Heart right ventricle (tissue), 16 donors: ENCODE results near the gene PEX6. TPM values are rescaled to one million over a fixed set of nuclear protein-coding genes. Genes with fewer than 3 reads are reported as not detected.

ENCODE experiments used
- ATAC-seq, 8 donors: fragments of 200-7000 bp; cut with Tn5 transposase; one replicate each; pipeline ENCODE4 v1.9.1; 2020; ENCODE audit warnings: mild to moderate bottlenecking in 8 of 8, moderate library complexity in 8 of 8, moderate number of reproducible peaks in 1 of 8
- DNase-seq, 2 donors: peaks; one replicate each; pipeline ENCODE4 v3.0.0-alpha.2; 2020
- H3K27ac ChIP-seq, 10 donors: fragments of 200-600 bp; sonication (generic) in 2 of 10; one replicate each; pipeline versions ENCODE4 v1.5.0 to v1.8.0; 2020 to 2022; ENCODE audit warnings: mild to moderate bottlenecking in 3 of 10
- H3K27me3 ChIP-seq, 7 donors: fragments of 200-600 bp; one replicate each; pipeline ENCODE4 v1.8.0; 2021 to 2022; ENCODE audit warnings: mild to moderate bottlenecking in 2 of 7
- H3K36me3 ChIP-seq, 9 donors: fragments of 200-600 bp; sonication (generic) in 1 of 9; one replicate each; pipeline versions ENCODE4 v1.5.0 to v1.8.0; 2020 to 2022; ENCODE audit warnings: mild to moderate bottlenecking in 2 of 9
- H3K4me1 ChIP-seq, 9 donors: fragments of 200-600 bp; sonication (generic) in 1 of 9; one replicate each; pipeline versions ENCODE4 v1.5.0 to v1.8.0; 2020 to 2022; ENCODE audit warnings: mild to moderate bottlenecking in 4 of 9
- H3K4me3 ChIP-seq, 10 donors: fragments of 200-600 bp; sonication (generic) in 2 of 10; one replicate each; pipeline versions ENCODE4 v1.5.0 to v1.8.0; 2020 to 2022; ENCODE audit warnings: mild to moderate bottlenecking in 7 of 10, moderate library complexity in 2 of 10
- H3K9me3 ChIP-seq, 11 donors: fragments of 200-600 bp in 10 of 11; sonication (generic) in 2 of 11; one replicate each; pipeline versions ENCODE4 v1.5.0 to v1.8.0; 2013 to 2022; ENCODE audit warnings: mild to moderate bottlenecking in 2 of 11, control low read depth in 1 of 11, moderate library complexity in 1 of 11
- WGBS, 2 donors: extraction: QIAGEN DNeasy Blood & Tissue Kit; methylation state at CpG; one replicate each; pipeline ENCODE4 v1.1.7; 2013; ENCODE audit warnings: inconsistent platforms in 1 of 2; 5-methylcytosine and 5-hydroxymethylcytosine counted together
- intact Hi-C, 10 donors: fragments of 100-400 bp; cut with DNase I; formaldehyde crosslinking; loops; one replicate each; pipeline versions ENCODE4 v1.11.1 to v1.14.2; 2022
- long read RNA-seq, 3 donors: library from polyadenylated mRNA; unstranded; transcript quantifications; one replicate each; pipeline ENCODE4 v2.0.0, GENCODE V29; 2020 to 2021
- polyA plus RNA-seq, 2 donors: library from polyadenylated mRNA; stranded (reverse); fragments of 200-250 nt; gene quantifications; one replicate each; pipeline ENCODE4 v1.2.3, GENCODE V29; 2013
- total RNA-seq, 10 donors: library from RNA; stranded (reverse); fragmentation: NEBNext Ultra II Directional in 3 of 10; extraction: Animal tissue kit (Norgen Biotek cat#: 25700) in 3 of 10; gene quantifications; one replicate each; pipeline versions ENCODE4 v1.2.1 to v1.2.4, GENCODE V29; 2021 to 2023
- TF ChIP-seq, protein P1 (sequence below), 9 donors: fragments of 200-600 bp; sonication (generic) in 2 of 9; IDR thresholded peaks; one replicate each; pipeline versions ENCODE4 v1.5.0 to v1.8.0; 2021 to 2022; ENCODE audit warnings: antibody characterized with exemption in 9 of 9, mild to moderate bottlenecking in 5 of 9, moderate library complexity in 1 of 9
- donor health status: Arrhythmogenic right ventricular cardiomyopathy.
- donor health status: ischemic (EF 13 %, LVEDD 7.1; RV severe dilation, severe dysfunction).
- donor health status: healthy with polysubstance abuse.
- donor health status: DM: no; HTN: yes; CAD: no.
- donor health status: DM: no; HTN: no; CAD: no.
- donor health status: ischemic (EF 25% LVEDD 6.9; RV normal size, moderate dysfunction).
- donor health status: ischemic (EF 25% LVEDD 5.7; RV mildly dilated, moderate dysfunction).
- donor health status: healthy.
- donor health status: DM: yes; HTN: yes; CAD: no.
- donor health status: Ischemic cardiomyopathy.
- donor health status: ischemic (EF 35%, LVEDD 5.7; RV mildly dilated, moderate dysfunction).
- donor health status: nonischemic (EF 11% LVEDD 7.7; RV severe dilation, severe dysfunction).
- donor health status: DM: yes; HTN: yes; CAD: no.
- donor health status: PGD.
- donor health status: ischemic (EF 29% LVEDD 5.4; RV normal size, mild dysfunction).
- donor health status: nonischemic (EF 23%, LVEDD 6.1; RV moderate dilation, normal function).

PEX6 gene, protein sequence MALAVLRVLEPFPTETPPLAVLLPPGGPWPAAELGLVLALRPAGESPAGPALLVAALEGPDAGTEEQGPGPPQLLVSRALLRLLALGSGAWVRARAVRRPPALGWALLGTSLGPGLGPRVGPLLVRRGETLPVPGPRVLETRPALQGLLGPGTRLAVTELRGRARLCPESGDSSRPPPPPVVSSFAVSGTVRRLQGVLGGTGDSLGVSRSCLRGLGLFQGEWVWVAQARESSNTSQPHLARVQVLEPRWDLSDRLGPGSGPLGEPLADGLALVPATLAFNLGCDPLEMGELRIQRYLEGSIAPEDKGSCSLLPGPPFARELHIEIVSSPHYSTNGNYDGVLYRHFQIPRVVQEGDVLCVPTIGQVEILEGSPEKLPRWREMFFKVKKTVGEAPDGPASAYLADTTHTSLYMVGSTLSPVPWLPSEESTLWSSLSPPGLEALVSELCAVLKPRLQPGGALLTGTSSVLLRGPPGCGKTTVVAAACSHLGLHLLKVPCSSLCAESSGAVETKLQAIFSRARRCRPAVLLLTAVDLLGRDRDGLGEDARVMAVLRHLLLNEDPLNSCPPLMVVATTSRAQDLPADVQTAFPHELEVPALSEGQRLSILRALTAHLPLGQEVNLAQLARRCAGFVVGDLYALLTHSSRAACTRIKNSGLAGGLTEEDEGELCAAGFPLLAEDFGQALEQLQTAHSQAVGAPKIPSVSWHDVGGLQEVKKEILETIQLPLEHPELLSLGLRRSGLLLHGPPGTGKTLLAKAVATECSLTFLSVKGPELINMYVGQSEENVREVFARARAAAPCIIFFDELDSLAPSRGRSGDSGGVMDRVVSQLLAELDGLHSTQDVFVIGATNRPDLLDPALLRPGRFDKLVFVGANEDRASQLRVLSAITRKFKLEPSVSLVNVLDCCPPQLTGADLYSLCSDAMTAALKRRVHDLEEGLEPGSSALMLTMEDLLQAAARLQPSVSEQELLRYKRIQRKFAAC
- total RNA-seq (10 to 100 TPM; 11.2 to 32.6 (median 17.2) TPM), polyA plus RNA-seq (10 to 100 TPM in 1 of 2 donors, 1 to 10 TPM in 1; 9.1 to 16.9 TPM)
- long read RNA-seq, donor 1, transcript PEX6-202 (17 exons, 3,478 nt), result major isoform, 117 of 161 reads
- long read RNA-seq, donor 1, partial matches to known transcripts, result 17 of 161 reads
- long read RNA-seq, donor 1, other reads (novel, unspliced or antisense), result 25 of 161 reads
- long read RNA-seq, donor 2, transcript PEX6-202 (17 exons, 3,478 nt), result major isoform, 45 of 66 reads
- long read RNA-seq, donor 2, partial matches to known transcripts, result 9 of 66 reads
- long read RNA-seq, donor 2, other reads (novel, unspliced or antisense), result 12 of 66 reads
- long read RNA-seq, donor 3, partial matches to known transcripts, result 23 of 32 reads
- long read RNA-seq, donor 3, other reads (novel, unspliced or antisense), result 6 of 32 reads

DNA sequence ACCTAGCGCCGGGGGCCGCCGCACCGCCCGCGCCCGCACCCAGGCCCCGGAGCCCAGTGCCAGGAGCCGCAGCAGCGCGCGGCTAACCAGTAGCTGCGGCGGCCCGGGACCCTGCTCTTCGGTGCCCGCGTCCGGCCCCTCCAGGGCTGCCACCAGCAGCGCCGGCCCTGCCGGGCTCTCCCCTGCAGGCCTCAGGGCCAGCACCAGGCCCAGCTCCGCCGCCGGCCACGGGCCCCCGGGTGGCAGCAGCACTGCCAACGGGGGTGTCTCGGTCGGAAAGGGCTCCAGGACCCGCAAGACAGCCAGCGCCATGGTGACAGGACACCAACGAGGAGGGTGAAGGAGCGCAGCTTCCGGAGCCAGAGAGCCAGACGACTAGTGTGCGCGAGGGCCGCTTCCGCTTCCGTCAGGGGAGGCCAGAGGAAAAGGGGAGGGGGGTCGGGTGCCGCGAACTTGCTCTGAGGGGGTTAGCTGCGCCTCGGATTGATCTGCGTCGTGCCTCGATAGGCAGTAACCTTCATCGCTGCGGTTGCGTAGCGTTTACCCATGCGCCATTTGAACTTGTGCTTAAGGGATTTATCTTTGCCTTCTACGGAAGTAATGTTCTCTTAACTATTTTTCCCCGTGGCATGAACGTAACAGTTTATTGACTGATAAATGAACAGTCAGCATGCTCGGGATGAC lies at the start of gene PEX6:
Gene PEX6, minus strand, starts transcription at position 343 of the 684 bp plus-strand sequence. Its CDS starts 31 bp downstream, at position 312.
- WGBS, 2 donors, result 0 to 1% methylated on average over 59 of the region's 59 CpGs
- Histone ChIP-seq H3K4me1 (peaks cover 7 to 54% (median 27%) of the 10 kb centered on the region in 9 donors), H3K9me3 (no peaks in the 10 kb centered on the region), H3K27ac (peak within 1 kb of the TSS; percentile 81 to 97 (median 92)), H3K4me3 (peak within 1 kb of the TSS; percentile 72 to 98 (median 90)), H3K27me3 (no peaks in the 10 kb centered on the region), H3K36me3 (peaks cover 0 to 11% (median 0%) of the 10 kb centered on the region in 9 donors)
- TF ChIP-seq, protein P1, sequence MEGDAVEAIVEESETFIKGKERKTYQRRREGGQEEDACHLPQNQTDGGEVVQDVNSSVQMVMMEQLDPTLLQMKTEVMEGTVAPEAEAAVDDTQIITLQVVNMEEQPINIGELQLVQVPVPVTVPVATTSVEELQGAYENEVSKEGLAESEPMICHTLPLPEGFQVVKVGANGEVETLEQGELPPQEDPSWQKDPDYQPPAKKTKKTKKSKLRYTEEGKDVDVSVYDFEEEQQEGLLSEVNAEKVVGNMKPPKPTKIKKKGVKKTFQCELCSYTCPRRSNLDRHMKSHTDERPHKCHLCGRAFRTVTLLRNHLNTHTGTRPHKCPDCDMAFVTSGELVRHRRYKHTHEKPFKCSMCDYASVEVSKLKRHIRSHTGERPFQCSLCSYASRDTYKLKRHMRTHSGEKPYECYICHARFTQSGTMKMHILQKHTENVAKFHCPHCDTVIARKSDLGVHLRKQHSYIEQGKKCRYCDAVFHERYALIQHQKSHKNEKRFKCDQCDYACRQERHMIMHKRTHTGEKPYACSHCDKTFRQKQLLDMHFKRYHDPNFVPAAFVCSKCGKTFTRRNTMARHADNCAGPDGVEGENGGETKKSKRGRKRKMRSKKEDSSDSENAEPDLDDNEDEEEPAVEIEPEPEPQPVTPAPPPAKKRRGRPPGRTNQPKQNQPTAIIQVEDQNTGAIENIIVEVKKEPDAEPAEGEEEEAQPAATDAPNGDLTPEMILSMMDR (IDR thresholded peaks at IDR 0.05), result no peak
- ATAC-seq (peak; percentile 93 to 97 (median 96)), DNase-seq (peak; percentile 92 to 93)
- intact Hi-C loops, result loop anchor here in 3 of 10 donors (2.0 to 10.0 kb wide), 4 partner anchors 38 to 80 kb away; partner anchors contain the start of genes KLC4 (in 1 of the 3) and MRPL2 (in 1 of the 3)

- ATAC-seq (no peak), DNase-seq (no peak)
- Histone ChIP-seq H3K27me3 (no peaks in the 10 kb centered on the region), H3K4me3 (no peak overlapping the region), H3K9me3 (no peaks in the 10 kb centered on the region), H3K4me1 (peaks cover 5 to 30% (median 19%) of the 10 kb centered on the region in 9 donors), H3K36me3 (peaks cover 0 to 86% (median 52%) of the 10 kb centered on the region in 9 donors), H3K27ac (no peak overlapping the region)
- WGBS, 2 donors, result 91 to 92% methylated on average over 5 of the region's 5 CpGs
- TF ChIP-seq, protein P1 (IDR thresholded peaks at IDR 0.05), result no peak
- intact Hi-C loops, result no loop called here
Measured at GRCh38 chr6:43026365-43026764, 47.4 kb upstream of the PEX6 start.

GRCh38 chr6:43024436-43024835 lies 45.5 kb upstream of the PEX6 start:
- intact Hi-C loops, result loop anchor here in 1 of 10 donors (5.0 kb wide), 1 partner anchor 33 kb away; the partner anchor contains the start of genes KLC4 and MRPL2
- DNase-seq (no peak), ATAC-seq (no peak)
- TF ChIP-seq, protein P1 (IDR thresholded peaks at IDR 0.05), result no peak
- WGBS, 2 donors, result 83 to 88% methylated on average over 2 of the region's 2 CpGs
- Histone ChIP-seq H3K27me3 (no peaks in the 10 kb centered on the region), H3K27ac (no peak overlapping the region), H3K9me3 (no peaks in the 10 kb centered on the region), H3K4me1 (peaks cover 5 to 41% (median 30%) of the 10 kb centered on the region in 9 donors), H3K4me3 (no peak overlapping the region), H3K36me3 (peaks cover 0 to 81% (median 48%) of the 10 kb centered on the region in 9 donors)
